ENCODE results near the gene ATP5PF.
"Not testable (repeated sequence)": the region's sequence is repeated elsewhere in the genome, so short reads cannot be mapped to it uniquely, and the experiment has no call there.

The ATP5PF gene

GRCh38 chr21:25734904-25735645 is at the start of gene ATP5PF, which contains the start of gene GABPA:
Gene ATP5PF, minus strand, starts transcription at chr21:25734904. Its CDS starts 5,110 bp downstream, at chr21:25729794.
Gene GABPA, plus strand, starts transcription at chr21:25734972. Its CDS starts 6,627 bp downstream, at chr21:25741599.
- peak; percentile 99 for DNase-seq

DNA sequence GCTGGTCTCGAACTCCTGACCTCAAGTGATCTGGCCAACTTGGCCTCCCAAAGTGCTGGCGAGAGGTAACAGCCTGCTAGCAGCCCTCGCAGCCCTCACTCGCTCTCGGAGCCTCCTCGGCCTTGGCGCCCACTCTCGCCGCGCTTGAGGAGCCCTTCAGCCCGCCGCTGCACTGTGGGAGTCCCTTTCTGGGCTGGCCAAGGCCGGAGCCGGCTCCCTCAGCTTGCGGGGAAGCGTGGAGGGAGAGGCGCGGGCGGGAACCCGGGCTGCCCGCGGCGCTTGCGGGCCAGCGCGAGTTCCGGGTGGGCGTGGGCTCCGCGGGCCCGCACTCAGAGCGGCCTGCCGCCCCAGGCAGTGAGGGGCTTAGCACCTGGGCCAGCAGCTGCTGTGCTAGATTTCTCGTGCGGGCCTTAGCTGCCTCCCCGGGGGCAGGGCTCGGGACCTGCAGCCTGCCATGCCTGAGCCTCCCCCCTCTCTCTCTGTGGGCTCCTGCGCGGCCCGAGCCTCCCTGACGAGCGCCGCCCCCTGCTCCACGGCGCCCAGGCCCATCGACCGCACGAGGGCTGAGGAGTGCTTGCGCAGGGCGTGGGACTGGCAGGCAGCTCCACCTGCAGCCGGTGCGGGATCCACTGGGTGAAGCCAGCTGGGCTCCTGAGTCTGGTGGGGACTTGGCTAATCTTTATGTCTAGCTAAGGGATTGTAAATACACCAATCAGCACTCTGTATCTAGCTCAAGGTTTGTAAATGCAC is 43.6 kb upstream of the ATP5PF start:
- not testable (repeated sequence) for DNase-seq

GRCh38 chr21:25776440-25776839 is 41.7 kb upstream of the ATP5PF start:
- DNase-seq, result no peak

GRCh38 chr21:25772686-25773085 is 38.0 kb upstream of the ATP5PF start:
- no peak for DNase-seq

DNA sequence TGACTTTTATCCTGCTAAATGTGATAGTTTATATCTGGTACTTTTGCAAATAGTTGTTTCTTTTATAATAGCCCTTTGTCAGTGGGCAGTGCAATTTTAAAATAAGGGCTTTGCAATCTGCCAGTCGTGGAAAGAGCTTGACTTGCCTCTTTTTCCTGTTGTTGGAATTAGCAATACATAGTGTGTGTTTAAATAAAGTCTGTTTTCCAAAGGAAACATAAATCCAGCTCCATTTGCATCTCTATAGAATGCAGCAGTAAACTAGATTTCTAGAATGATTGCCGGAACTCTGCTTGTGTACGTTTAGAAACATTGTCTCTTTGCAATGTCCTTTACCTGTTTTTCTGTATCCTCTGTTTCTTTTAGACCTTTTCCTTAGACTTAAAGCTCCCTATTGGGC is 33.2 kb upstream of the ATP5PF start:
- DNase-seq, result no peak

DNA sequence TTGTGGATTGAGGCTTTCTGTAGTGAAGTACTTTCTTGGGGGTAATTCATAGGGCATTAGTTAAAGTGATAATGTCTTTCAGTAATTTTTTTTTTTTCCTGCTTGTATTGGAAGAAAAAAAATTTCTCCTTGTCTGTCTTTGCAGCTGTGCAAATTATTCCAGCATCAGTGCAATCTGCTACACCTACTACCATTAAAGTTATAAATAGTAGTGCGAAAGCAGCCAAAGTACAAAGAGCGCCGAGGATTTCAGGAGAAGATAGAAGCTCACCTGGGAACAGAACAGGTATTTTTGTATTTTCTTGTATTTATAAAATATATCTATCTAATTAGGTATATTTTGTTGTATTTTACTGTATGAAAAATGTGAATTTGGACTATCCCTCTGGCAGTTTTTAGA is 29.4 kb upstream of the ATP5PF start:
- no peak for DNase-seq

DNA sequence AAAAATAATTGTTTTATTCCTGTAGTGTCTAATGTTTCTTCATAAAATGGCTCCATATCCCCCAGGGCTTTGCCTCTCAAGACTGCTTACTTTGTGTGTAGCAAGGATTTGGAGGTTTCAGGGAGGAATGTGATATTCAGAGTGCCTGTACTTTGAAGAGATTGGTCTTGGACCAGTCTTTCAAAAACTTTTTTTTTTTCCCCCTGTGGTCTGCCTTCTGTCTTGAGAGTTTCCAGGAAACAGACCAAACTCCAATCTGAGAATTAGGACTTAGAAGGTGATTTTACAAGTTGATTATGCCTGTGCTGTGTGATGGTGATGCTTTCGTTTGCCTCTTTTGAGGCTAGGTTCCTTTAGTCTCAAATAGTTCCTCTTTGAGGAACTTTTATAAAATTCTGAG is 26.0 kb upstream of the ATP5PF start:
- no peak for DNase-seq

DNA sequence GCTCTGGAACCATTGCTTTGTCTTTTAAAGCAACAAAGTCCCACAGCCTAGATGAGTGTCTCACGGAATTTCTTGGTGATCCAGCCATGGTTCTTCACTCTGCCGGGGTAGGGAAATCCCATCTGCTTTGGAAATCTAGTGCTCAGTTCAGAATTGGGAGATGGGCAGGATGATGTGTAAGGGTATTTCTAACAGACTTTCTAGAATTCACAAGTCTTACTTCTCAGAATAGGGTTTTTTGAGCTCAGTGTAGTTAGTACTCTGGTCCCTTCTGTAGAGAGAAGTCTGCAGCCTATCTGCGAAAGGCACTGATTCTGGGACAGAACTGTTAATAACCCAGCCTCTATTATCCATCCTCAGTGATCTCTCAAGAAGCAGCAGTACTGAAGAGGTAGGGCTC is 25.4 kb upstream of the ATP5PF start:
- no peak for DNase-seq

GRCh38 chr21:25759573-25759972 is 24.9 kb upstream of the ATP5PF start:
- no peak for DNase-seq

DNA sequence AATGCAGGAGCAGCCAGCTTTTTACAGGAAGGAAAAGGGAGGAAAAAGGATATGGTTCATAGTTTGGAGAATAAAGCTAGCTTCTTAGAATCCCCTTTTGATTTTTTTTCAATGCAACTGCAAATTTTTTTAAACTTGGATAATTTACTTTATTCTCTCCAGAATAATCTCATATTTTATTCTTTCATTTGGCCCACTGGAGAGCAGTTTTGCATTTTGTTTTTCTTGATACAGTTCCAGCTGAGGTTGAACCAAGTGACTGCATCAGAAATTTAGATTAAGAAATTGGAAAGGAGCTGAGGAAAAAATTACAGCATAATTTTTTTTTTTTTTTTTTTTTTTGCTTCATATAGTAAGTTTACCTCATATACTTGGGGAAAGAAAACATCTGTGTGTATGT is 22.8 kb upstream of the ATP5PF start:
- no peak for DNase-seq

GRCh38 chr21:25756190-25756932 is 21.7 kb upstream of the ATP5PF start:
- DNase-seq, result no peak

DNA sequence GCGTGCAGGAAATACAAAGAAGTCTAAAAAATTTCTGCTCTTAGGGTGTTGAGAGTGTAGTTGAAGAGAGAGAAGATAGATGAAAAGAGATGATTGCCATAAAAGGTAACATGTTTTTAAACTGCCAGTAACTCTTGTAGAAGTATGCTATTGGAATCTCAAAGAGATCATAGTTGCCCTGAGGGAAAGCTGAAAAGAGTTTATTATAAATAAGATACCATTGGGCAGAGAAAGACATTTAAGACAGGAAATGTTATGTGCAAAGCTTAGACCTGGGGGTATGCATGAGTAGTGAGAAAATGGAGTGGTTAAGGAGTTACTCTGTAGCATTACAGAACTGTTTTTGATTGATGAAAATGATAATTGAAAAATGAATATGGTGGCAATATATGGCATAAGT is 17.7 kb upstream of the ATP5PF start:
- DNase-seq, result no peak

GRCh38 chr21:25750085-25750484 is 15.4 kb upstream of the ATP5PF start:
- no peak for DNase-seq

GRCh38 chr21:25744854-25745253 is 10.2 kb upstream of the ATP5PF start:
- no peak for DNase-seq

- no peak for DNase-seq
Observed at GRCh38 chr21:25742900-25743299, 8.2 kb upstream of the ATP5PF start.

DNA sequence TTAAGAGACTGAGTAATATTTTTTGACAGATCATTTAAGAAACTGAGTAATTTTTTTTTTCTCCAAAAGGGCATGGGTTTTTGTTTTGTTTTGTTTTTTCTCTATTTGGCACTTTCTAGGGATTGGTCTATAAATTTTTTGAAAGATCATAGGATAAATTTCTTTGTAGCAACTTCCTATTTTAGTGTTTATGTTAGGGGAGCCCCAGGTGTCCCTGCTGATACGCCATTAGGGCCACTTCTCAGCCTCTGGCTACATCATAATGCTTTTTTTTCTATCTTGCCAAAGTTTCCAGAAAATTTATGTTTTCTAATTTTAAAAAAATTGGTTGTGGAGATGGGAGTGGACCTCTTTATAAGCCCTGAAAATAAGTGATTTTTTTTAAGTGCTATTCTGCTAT is 2.7 kb upstream of the ATP5PF start:
- DNase-seq, result no peak

DNA sequence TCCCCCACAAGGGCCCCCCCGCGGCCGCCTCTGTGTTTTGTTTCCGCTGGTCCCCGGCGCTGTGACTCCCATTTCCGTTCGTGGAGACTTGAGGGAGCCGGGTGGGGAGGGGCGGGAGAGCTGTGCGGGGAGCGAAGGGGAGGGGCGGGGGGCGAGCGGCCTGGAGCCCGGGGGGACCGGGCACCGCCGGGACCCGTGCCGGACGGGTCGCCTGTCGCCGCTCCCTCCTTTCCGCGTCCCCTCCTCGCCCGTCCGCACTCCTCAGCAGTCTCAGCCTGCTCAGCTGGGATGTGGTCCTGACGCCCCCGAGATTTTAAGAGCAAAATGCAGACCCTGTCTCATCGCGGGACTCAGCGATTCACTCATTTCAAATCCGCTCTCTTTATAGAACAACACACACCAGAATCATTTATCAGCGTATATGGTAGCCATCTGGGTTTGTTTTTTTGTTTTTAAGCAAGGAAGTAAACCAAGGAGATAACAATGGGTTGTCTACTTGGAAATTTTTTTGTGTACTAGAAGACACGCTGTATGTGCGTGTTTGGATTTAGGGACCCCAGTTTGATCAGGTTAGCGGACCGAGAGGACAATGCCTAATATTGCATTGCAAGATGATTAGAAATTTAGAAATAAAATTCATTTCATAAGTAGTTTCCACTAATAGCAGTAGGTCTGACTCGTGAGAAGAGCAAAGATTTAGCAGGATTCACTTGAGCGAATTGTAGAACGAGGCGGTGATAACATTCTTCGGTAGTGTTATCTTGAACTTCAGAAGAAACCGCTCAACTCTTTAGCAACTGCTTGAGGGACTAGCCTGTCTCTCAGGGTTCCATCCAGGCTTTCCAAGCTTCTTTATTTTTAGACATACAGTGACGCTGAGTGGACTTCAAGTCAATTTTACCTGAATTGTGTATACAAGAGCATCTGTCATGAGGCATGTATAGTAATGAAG is 1.2 kb upstream of the ATP5PF start:
- peak; percentile 85 for DNase-seq

DNA sequence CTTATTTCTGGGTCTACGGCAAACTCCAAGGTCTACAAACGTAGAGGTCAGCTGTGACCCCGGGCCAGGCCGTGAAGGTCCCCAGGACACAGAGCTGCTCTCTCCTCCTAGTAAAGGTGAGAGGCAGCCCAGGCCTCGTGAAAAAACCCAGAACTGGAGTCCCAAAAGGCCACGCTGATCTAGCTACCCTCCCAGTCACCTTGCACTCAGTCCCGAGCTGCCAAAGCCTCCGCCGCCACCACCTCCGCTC is 125 bp downstream of the ATP5PF start:
- DNase-seq, result no peak

DNA sequence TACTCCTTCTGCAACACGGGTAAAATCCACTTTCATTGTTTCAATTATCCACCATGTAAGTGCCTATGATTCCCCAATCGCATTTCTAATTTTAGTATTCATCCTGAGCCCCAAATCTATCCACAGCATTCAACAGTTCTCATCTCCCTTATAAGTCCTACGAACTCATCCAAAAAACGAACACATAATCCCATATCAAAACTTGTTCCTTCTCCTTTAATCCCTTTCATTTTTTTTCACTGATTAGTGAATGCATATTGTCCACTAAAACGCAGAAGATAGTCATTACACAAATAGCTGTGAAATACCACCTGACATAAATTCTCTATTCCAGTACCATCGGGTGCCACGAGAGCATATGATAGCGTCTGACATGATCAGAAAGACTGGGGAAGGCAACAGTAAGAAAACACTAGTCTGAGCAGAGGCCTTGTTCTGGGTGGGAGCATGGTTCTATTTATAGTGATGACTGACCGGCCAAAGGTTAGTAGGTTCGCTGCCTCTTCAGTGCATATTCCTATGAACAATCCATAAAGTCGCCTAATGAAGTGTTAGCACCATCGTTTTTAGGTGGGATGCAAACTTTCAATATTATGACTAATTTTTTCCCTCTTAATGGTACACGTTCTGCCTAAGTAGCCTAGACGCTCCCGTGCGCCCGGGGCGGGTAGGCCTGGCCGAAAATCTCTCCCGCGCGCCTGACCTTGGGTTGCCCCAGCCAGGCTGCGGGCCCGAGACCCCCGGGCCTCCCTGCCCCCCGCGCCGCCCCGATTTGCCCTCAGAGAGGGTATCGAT is 648 bp downstream of the ATP5PF start:
- peak; percentile 57 for DNase-seq

GRCh38 chr21:25732091-25732760 is 2.5 kb downstream of the ATP5PF start:
- DNase-seq, result no peak

DNA sequence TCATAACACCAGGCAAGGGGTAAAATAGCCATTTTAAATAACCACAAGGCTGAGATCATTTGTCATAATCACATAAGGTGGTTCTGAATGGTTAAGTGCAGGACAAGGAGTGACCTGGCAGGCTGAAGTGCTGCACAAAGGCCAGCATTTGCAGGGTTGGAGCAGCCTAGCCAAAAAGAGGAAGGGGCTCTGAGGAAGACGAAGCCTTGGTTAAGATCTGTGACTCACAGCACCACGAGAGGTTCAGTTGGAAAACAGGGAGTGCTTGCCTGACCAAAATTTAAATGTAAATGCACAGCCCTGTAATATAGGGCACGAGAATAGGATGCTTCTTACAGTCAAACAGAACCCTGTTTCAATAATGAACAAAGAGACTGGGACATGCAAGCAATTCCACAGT is 12.1 kb downstream of the ATP5PF start:
- DNase-seq, result no peak

Data from stimulated activated CD8-positive, alpha-beta memory T cell treated with anti-CD3 and anti-CD28 coated beads, Interleukin-4, amount 100 ng/mL, for 48 hours (primary cell).